HG03354 (cell line): ENCODE data around the gene SCOC.

Experiments used
- ATAC-seq: cut with Tn5 transposase; IDR thresholded peaks from one replicate; pipeline ENCODE4 v1.9.1; 2021; ENCODE audit warnings: mild to moderate bottlenecking; ENCODE audit not compliant: unreplicated experiment, poor library complexity, severe bottlenecking

SCOC gene

GRCh38 chr4:140373328-140374129 lies at the start of gene SCOC:
Gene SCOC, plus strand, starts transcription at chr4:140373646. Its CDS starts 5,525 bp downstream, at chr4:140379171.
- ATAC-seq: peak; percentile 97

GRCh38 chr4:140326395-140326993 lies 47.0 kb upstream of the SCOC start:
- ATAC-seq: no peak

GRCh38 chr4:140330311-140330900 lies 43.0 kb upstream of the SCOC start:
- no peak for ATAC-seq

- no peak for ATAC-seq
These were observed 42.2 kb upstream of the SCOC start for GRCh38 chr4:140331245-140331644.

- no peak for ATAC-seq
These were observed 41.6 kb upstream of the SCOC start for GRCh38 chr4:140331876-140332275.

GRCh38 chr4:140332734-140333133 lies 40.7 kb upstream of the SCOC start:
- no peak for ATAC-seq

GRCh38 chr4:140333523-140333922 lies 39.9 kb upstream of the SCOC start:
- no peak for ATAC-seq

DNA sequence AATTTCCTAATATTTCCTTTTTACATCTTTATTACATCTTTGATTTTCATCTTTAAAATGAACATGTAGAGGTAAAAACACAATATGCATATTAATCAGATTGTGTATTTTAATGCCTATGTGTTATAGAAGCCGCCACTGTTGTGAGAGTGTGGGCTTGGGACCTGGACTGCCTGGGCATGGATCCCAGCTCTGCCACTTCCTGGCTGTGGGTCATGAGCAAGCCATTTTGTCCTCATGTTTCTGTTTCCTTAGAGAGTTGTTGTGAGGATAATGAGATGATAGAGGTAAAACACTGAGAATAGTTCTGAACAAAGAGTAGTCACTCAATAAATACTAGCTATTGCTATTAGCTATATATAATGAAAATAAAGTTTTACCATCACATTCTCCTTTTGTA lies 38.4 kb upstream of the SCOC start:
- ATAC-seq: no peak

DNA sequence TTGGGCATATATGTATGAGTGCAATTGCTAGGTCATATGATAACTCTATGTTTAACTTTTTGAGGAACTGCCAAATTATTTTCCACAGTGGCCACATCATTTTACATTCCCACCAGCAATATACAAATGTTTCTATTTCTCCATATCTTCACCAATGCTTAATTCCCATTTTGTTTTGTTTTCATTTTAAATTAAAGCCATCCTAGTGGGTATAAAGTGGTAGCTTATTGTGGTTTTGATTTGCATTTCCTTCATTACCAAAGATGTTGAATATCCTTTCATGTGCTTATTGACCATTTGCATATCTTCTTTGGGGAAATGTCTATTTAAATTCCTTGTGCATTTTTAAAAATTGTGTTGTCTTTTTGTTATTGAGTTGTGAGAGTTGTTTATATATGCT lies 36.7 kb upstream of the SCOC start:
- ATAC-seq: no peak

GRCh38 chr4:140342620-140343019 lies 30.8 kb upstream of the SCOC start:
- ATAC-seq: no peak

DNA sequence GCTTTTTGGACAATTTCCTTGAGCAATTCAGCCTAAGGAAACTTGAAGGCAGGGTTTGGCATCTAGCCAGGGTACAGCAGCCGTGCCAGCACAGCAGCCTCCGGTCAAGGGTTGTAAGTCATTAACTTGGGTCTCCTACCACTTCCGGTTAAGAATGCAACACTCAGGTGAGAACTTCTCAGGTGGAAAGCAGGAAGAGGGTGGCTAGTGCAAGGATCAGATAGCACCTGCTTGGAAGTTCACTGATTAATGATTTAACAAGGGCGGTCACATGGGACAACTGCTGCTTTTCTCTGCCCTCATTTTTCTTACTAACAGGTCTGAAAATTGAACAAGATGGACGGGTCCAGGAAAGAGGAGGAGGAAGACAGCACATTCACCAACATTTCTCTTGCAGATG lies 30.1 kb upstream of the SCOC start:
- peak; percentile 90 for ATAC-seq

GRCh38 chr4:140344101-140344500 lies 29.3 kb upstream of the SCOC start:
- ATAC-seq: no peak

DNA sequence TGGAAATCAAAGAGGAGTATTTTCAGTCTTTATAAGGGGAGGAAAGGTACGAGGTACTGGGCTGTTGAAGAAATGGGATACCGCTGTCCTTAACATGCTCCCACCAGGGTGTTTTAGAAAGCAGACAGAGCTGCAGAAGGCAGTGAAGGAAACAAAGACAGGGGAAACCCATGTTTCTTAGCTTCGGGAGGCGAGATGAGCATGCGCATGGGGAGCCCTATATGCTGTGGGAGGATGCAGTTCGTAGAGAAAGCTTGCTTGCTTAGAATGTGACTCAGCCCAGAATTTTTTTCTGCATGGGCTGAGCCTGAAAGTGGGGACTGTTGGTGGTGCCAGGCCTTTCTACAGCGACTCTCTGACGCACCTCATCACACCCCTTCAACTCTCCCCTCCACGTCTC lies 28.8 kb upstream of the SCOC start:
- no peak for ATAC-seq

DNA sequence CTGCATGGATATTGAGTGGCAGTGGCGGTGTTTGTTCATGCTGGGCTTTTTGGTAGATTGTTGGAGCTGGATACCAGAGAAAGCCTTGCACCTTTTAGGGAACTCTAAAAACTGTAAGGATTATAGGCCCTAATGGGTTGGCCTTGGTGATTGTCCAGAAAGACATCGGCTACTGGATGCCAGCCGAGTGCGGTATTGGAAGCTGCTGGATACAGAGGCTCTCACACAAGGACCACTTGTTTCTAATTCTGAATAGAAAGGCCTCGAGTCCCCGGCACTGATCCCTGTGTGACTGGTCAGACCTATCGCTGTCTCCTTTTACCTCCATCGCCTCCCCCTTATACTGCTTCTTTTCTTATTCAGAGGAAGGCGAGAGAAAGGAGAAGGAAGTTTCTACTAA lies 27.3 kb upstream of the SCOC start:
- no peak for ATAC-seq

DNA sequence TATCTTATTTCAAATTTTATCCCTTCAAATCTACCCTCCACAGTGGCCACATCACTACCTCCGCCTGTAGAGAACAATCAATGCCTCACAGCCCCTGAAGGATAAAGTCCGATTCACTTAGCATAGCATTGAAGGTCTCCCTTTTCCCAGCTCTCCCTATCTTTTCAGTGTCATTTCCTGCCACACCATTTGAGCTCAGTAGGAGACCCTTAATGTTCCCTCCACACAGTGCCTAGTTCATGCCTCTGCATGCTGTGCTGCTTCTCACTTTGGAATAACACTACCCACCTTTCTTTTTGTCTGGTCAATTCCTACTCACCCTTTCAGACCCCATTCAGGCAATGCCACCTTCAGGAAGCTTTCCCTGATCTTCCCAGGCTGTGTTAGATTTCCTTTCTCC lies 23.6 kb upstream of the SCOC start:
- no peak for ATAC-seq

DNA sequence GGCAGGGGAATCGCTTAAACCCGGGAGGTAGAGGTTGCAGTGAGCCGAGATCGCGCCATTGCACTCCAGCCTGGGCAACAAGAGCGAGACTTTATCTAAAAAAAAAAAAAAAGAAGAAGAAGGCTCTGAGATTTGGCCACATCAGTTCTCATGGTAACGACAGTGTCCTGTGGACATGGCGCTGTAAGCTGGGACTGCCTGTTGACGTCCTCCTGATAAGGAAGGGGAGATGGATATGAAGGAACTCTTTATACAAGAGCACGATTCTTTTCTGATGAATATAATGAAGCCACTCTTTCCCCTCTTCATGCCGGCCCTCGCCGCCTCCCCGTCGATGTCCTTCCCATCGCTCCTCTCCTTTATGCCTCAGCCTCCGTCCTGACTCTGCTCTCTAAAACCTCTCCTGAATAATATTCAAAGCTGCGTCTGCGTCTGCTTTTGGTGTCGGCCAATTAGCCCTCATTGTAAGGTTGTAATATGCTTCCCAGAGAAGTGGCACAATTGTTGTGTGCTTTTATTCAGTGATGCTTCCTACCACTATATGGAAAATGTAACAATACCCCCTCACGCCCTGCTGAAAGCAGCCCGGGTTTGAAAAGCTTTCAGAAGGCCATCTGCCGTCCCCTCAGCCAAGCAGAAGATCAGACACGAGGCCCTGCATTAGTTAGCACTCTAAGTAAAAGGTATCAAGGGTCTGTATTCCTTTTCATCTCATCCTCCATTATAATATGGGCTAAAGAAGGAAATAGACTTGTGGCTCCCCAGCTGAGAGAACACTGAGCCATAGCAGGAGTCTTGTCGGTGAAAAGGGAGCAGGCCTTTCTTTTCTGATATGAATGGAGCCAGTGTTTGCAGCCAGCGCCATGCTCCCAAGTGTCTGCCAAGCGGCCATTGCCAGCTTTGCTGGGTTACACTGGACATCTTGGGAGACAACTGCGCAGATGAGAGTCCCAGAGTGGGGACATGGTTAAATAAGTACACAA lies 22.1 kb upstream of the SCOC start:
- no peak for ATAC-seq

- no peak for ATAC-seq
These were observed 19.7 kb upstream of the SCOC start for GRCh38 chr4:140353786-140354185.

GRCh38 chr4:140355288-140355687 lies 18.2 kb upstream of the SCOC start:
- no peak for ATAC-seq

DNA sequence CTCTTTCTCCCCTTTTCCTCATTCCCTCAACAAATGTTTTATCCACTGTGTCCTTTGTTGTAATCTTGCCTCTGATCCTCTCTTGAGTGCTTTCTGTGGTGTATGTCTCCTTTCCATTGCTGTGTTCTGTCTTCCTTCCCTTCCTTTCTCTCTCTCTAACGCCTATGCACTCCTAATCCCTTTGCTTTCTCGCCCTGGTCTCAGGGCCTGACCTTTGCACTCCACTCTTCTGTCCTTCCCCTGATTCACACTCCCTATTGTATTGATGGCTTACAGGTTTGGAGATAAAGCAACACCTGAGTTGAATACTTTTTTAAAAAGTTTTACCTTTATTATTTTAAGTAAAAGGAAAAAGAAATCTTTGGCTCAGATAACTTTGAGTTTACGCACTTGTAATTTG lies 15.6 kb upstream of the SCOC start:
- ATAC-seq: no peak

DNA sequence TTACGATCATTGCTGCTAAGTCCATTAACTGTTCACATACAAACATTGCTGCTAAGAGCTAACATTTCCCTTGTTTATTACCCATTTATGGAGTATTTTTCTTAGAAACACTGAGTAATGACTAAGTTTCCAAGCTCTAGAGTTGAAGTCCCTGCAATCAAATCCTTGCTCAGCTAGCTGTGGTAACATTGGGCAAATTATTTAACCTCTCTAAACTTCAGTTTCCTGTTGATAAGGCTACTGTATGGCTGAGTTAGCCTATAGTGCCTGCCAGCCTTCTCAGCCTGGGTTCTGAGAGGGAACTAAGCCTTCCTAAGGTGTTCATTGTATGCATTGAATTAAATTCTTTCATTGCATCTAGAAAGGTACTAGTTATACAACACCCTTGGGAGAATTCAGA lies 15.2 kb upstream of the SCOC start:
- no peak for ATAC-seq
